Umbilical cord (tissue), 2 donors: ENCODE results near the gene RASA1. TPM values are rescaled to one million over a fixed set of nuclear protein-coding genes. Genes with fewer than 3 reads are reported as not detected.
"Not testable (repeated sequence)": the region's sequence is repeated elsewhere in the genome, so short reads cannot be mapped to it uniquely, and the experiment has no call there.

Source experiments
- DNase-seq: peaks from one replicate; pipeline ENCODE4 v3.0.0-alpha.2; 2015; ENCODE audit warnings: low spot score
- total RNA-seq: library from RNA; depleted of rRNA; stranded (reverse); fragments of >200 nt; gene quantifications from one replicate; pipeline ENCODE4 v1.2.3, GENCODE V29; 2014; ENCODE audit warnings: low replicate concordance; ENCODE audit not compliant: insufficient read depth

RASA1 gene
- total RNA-seq: 40.4 TPM

DNA sequence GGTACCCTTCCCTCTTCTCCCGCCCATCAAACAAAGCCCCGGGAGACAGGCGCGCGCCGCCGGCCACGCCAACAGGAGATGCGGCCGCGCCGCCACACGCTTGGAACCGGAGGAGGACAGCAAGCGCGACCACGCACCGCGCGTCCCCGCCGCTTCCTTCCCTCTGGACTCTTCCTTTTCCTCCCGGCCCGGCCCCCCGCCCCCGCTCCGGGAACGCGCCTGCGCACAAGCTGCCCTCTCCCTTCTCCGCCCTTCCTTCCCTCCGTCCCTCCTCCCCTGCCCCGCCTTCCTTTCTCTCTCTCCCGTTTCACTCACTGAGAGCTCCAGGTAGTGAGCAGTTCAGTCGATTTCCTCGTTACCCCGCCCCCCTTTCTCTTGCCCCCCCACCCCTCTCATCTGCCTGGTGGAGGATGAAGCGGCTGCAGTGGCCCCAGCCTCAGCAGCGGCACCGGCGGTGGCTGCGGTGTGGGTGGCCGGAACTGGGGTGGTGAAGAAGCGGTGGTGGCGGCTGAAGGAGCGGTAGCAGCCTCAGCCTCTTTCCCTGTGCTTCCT, at the start of gene RASA1:
TSS of gene RASA1 (plus strand) at position 310 of the 552 bp plus-strand sequence. CDS start 569 bp downstream, outside the sequence.
- peak; percentile 97 for DNase-seq

DNA sequence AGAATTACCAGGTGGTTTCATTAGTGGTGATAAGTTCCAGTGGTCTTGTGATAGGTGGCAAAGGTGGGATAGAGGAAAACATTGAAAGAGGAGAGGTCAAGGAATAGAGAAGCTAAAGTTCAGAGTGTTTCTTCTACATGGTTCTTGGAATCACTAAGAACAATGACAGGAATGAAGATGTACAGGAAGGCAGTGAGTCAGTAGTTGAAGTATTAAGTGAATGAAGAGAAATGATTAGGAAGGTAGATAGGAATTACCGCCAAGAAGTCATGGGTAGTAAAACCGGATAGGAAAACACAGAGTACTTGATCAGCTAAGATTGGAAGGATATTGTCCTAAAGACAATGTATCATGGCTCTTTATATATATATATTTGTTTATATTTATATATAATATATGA, 37.9 kb upstream of the RASA1 start:
- peak; percentile 11 for DNase-seq

DNA sequence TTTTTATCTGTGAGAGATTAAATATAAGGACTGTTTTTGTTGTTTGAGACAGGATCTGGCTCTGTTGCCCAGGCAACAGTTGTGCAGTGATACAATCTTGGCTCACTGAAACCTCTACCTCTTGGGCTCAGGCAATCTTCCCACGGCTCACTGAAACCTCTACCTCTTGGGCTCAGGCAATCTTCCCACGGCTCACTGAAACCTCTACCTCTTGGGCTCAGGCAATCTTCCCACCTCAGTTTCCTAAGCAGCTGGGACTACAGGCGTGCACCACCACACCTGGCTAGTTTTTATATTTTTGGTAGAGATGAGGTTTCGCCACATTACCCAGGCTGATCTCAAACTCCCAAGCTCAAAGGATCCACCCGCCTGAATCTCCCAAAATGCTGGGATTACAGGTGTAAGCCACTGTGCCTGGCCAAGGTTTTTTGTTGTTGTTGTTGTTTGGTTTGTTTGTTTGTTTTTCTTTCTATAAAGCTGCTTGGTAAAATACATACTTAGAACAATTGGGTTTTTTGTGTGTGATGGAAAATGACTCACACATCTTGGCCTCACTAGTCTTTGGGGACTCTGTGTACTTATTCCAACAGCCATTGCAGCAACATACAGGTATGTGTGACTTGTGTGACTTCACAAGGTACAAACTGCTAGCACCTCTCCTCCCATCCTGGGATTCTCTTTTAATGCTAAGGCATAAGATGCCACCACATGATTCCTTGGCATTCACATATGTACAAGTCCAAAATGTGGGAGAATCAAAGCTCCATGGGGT, 36.5 kb upstream of the RASA1 start:
- no peak for DNase-seq

DNA sequence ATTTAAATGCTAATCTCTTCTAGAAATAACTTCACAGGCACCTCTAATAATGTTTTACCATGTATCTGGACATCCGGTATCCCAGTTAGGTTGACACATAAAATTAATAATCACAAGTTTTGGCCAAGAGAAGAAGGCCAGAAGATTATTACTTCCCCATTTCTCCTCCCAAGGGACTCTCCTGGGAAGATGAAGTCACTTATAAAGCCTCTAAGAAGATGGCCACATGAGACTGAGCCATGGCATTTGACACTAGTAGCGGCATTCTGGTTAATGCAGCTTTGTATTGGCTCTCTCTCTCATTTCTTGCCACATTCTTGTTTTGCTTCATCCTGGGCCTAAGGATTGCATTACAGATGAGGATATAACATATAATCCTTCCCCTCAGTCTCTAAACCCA, 34.5 kb upstream of the RASA1 start:
- DNase-seq: no peak

DNA sequence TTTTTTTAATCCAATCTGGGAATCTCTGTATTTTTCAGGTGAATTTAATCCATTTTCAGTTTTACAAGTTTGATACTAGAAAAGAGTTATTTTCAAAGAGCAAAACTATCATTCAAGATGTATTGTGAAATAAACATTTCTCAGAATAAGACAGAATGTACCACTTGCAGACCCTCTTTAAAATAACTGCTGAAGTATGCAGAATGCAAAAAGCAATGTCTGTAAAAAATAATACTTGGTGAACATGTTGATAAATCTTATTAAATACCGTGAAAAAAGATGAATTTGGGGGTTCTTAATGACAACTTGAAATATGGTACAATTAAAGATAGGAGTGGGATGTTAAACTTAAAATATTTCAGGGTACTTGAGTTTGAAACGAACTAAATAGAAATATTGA, 26.1 kb upstream of the RASA1 start:
- no peak for DNase-seq

DNA sequence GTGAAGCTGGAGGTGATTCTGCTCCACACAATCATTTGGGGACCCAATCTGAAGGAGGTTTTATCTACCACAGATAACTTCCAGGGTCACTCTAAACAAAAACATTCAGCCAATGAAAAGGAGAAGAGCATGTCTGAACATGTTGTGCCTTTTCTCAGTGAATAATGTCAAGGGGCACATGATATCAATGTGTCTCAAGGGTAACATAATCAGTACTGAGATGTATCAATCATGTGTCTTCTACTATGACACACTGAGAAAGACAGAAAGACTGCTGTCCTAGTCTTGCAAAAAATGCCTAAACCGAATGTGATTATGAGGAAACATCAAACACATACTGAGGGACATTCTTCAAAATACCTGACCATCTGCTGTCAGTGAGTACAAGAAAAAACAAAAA, 25.4 kb upstream of the RASA1 start:
- DNase-seq: no peak

DNA sequence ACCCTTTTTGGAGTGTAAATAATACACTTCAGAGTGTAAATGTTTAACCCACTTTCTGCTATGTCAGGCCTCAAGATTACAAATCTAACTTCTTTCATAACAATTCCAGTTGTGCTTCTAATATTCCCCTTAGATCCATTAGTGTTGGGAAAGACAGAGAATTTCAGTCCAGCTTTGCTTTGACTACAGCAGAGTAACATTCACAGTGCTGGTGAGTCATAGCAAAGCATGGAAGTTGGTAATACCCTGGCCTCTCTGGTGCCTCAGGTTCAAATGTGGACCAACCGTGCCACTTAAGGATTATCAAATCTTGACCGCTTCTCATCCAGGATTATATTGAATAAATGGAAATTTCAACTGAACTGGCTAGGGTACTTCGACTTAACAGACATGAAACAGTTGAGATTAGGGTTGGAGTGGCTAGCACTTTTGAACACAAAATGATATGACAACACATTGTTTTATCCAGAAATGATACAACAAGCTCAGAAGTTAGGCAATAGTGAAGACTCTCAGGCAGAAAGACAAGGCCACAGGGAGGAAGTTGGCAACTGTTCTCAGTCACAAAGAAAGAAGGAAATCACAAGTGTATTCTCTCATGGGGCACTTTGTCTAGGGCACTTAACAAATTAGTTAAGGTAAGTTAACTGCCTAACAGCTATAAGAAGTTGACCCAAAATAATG, 24.4 kb upstream of the RASA1 start:
- DNase-seq: peak; percentile 1

DNA sequence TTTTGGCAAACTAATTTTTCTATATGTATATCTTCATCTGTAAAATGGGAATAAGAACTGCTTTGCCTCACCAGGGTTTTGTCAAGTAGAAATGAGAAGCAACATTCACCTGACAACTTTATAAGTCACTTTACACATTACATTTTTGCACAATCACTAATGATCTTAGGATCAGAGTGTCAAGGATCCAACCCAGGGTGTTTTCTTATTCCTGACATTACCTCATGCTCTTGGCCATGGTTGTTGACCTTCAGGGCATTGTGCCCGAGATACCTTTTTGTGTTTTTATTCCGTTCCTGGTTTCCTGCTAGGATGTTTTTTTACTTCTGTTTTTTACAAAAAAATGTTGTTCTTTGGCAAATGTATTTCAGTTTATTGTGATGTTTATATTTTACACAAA, 22.2 kb upstream of the RASA1 start:
- DNase-seq: no peak

DNA sequence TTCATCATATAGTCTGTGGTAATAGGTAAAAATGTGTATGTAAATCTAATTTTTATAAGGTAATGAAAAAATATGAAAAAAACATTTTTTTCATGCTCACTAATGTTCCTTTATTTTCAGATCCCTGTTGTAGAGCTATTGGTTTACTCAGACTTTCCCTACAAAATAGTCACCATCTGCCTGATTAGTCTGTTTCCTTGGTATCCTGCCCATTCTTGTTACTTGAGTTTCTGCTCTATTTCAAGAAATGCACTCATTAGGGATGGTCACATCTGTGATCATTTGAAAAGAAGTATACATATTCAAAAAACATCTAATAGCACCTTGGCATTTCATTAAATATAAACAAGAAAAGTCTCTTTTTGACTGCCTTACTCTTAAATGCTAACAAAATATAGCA, 21.6 kb upstream of the RASA1 start:
- DNase-seq: no peak

DNA sequence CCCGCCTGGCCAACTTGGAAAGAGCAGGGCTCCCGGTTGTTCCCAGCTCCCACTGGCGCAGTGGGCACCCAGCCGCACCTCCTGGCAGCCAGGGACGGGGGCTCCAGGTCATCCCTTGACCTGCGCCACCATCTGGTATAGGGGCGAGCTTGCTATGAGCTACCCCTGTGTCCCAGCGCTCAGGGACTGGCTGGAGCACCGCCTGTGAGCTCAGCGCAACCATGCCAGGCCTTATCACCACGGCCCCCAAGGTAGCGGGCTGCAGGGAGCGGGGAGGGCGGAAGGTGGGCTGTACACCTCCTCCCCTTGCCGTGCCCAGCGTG, 15.4 kb upstream of the RASA1 start:
- no peak for DNase-seq

DNA sequence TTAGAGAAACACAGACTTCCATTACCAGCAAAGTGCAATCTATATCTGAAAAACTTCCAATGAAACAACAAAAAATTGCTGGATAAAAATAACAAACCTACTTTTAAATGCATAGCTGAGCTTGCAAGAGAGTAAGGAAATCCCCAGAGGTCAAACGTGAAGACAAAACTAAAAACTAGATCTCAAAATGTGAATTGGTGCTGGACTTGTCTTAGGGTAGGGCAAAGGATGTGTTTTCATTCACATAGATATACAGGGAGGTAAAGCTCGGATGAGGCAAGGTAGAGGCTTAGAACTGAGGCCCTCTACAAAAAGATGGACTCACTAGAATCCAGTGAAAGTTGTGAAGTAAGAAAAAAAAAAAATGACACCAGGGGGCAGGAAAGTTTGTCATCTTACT, 13.6 kb upstream of the RASA1 start:
- no peak for DNase-seq

DNA sequence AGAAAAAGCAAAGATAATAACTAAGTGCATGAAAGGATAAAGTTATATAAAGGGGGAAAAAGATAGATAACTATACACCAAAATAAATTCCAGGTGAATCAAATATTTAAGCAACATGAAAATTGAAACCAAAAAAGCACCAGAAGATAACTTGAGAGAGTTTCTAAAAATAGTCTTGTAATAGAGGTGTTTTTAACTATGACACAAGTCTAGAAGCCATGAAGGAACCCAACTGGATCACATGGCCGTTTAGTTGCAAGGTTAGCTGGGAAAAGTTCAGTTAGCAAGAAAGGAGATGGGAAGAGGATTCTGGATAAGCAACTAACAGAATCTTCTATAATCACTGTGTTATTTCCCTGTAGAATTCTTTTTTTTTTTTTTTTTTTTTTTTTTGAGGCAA, 9.2 kb upstream of the RASA1 start:
- no peak for DNase-seq

DNA sequence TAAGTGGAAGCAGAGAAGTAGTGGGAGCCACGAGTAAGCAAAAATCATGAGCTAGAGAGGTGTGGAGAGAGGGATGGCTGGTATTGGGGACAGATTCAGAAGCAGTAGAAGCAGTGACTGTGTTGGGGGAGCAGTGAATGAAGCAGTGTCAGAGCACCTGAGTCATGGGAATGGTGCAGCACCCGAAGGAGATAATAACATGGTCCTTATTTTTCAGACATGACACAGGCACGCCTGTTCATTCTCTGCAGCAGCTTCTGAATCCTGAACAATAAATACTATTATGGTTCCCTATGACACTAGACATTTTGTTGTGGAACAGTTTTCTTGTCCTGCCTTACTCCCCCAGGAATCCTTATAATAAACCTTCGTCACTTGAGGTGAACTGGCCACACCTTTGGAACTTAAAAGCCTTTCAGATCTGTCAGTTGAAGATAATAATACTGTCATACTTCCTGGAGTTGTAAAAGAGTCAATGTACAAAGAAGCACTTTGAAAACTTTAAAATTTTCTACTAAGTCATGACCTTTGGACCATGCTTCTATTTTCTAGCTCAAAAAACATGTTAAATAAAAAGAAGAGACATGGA, 7.0 kb upstream of the RASA1 start:
- DNase-seq: no peak

DNA sequence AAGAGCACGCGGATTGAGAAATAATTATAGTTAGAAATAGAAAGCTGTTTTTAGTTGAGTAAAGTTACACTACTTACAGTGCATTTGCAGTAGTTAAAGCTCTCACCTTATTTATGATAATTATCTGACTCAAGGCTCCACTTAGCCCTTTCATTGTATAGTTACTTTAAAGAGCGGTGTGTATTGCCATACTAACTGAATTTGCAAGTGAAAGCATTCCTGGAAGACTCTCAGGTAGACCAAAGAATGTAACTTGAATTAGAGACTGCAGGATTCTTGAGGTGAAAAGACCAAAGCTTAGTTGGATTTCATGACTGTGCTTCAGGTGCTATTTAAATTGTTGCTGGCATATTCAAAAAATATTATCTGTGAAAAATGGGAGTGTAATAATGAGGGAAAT, 4.2 kb upstream of the RASA1 start:
- DNase-seq: no peak

DNA sequence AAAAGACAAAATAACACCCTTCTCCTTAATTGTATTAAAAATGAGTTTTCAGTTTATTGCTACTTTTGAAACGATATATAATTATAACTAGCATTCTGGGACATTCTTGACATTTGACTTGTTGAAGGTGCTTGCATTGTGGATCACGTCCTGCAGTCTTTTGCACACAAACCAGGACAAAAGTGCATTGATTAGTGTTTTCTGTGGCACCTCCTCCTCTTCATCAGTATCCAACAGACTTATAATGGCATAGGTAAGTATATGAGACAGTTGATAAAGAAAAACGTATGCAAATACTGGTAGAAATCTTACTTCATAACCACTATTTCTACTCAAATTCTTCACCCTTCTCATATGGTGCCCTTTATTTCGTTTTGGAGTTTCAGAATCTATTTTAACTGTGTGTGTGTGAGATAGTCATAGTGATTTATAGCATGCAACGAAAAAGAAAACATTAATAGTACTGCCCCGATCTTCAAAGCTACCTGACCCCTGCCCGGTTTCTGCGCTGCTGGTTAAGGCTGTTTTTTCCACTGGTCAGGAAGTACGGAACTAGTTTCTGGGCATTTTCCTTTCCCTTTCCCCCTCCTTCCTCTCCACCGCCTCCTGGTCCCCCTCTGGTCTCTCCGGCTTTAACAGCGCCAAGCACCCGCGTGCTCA, 639 bp upstream of the RASA1 start:
- no peak for DNase-seq

DNA sequence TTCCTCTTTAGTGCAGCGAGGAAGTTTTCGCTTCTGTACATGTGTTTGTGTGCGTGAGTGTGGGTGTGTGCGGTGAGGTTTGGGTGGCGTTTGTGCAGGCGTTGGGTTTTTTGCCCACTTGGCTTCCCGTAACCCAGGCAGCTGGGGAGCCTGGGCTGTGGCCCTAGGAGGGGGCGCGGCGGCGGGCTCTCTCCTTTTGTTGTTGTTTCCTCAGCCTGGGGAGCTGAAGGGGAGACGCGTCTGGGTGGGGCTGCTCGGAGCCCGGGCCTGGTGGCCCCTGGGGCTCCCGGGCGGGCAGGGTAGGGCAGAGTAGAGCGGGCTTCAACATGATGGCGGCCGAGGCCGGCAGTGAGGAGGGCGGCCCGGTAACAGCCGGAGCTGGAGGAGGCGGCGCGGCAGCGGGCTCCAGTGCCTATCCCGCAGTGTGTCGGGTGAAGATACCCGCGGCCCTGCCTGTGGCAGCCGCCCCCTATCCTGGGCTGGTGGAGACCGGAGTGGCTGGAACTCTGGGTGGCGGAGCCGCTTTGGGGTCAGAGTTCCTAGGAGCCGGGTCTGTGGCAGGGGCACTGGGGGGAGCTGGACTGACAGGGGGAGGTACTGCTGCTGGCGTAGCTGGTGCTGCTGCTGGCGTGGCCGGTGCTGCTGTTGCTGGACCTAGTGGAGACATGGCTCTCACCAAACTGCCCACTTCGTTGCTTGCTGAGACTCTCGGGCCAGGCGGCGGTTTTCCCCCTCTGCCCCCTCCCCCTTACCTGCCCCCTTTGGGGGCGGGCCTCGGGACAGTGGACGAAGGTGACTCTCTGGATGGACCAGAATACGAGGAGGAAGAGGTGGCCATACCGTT, 665 bp downstream of the RASA1 start:
- DNase-seq: peak; percentile 80

DNA sequence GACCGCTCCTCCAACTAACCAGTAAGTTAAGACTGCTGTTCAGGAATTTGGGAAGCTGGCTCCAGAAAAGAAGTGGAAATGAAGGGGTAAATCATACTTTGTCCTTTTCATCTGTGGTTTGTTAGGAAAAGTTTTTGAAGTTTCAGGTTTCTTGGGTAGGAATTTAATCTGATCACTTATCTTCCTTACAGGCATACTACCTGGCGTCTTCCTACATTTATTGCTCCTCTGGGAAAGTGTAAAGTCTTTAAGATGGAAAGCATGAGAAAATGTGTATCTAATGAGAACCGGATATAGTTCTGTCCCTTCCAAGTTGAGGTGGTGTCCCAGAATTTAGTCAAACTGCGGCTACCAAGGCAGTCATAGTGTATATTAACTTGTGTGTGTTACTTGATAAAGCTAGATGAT, 1.3 kb downstream of the RASA1 start:
- no peak for DNase-seq

DNA sequence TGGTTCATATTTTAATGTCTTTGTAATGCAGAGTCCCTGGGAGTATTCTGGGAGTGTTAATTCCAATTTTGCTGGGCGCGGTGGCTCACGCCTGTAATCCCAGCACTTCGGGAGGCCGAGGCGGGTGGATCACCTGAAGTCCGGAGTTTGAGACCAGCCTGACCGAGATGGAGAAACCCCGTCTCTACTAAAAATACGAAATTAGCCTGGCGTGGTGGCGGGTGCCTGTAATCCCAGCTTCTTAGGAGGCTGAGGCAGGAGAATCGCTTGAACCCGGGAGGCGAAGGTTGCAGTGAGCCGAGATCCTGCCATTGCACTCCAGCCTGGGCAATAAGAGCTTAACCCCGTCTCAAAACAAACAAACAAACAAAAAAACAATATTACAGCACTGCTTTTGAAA, 3.2 kb downstream of the RASA1 start:
- DNase-seq: not testable (repeated sequence)

DNA sequence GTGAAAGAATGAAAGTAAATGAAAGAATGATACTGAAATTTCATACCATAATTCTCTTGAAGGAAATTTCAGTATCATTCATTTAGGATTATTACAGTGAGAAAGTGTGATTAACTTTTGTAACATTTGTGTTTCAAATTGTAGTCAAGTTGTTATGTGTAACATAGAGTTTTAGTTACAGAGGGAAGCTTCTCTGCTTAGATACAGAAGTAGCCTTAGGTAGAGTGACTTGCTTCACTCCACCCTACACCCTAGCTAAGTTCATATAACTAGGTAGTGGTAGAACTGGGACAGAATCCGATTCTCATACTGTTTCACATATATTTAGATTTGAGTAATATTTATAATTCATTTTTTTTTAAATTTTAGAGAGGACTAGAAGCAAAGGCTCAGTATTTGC, 9.0 kb downstream of the RASA1 start:
- no peak for DNase-seq

DNA sequence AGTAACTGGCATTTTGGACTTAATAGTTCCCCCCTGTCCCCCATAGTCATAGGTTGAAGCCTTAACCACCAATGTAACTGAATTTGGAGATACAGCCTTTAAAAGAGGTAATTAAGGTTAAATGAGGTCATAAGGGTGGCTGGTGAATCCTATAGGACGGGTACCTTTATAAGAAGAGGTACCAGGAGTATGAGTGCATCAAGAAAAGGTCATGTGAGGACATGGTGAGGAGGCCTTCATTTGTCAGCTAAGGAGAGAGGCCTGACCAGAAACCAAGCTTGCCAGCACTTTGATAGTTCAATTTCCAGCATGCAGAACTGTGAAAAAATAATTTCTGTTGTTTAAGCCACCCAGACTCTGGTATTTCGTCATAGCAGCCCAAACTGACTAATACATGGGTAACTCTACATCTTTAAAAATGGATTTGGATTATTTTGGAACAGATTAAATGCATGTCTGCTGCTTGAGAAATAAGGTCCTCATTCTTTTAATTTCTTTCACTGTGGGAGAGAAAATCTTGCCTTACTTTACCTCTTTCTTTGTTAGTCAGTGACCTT, 9.7 kb downstream of the RASA1 start:
- DNase-seq: no peak

DNA sequence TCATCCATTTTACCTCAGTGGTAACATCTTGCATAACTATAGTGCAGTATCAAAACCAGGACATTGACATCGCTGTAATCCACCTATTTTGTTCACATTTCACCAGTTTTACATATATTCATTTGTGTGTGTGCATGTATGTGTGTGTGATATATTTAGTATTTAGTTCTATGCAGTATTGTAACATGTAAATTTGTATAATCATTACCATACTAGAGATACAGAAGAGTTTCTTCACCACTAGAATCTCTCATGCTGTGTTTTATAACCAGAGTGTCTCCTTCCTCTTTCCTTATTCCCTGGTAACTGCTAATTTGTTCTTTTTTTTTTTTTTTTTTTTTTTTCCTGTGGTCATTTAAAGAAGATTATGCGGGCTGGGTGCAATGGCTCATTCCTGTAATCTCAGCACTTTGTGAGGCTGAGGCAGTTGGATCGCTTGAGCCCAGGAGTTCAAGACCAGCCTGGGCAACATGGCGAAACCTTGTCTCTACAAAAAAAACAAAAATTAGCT, 11.0 kb downstream of the RASA1 start:
- no peak for DNase-seq
